ENCODE measurements around the gene MFN2. TPM values are rescaled to one million over a fixed set of nuclear protein-coding genes. Genes with fewer than 3 reads are reported as not detected.

The MFN2 gene
- total RNA-seq, 2 donors from 2014 or later: 20.1 to 20.8 TPM

- H3K4me3 ChIP-seq: no peak overlapping the region
- H3K9me3 ChIP-seq: no peaks in the 10 kb centered on the region
- ATAC-seq (no peak), DNase-seq (no peak)
- 85 to 90% methylated on average over 9 to 10 of the region's 10 CpGs for WGBS, 2 donors
- H3K27me3 ChIP-seq: no peaks in the 10 kb centered on the region
- TF ChIP-seq POLR2A (IDR thresholded peaks at IDR 0.05): no peak
- TF ChIP-seq CTCF (IDR thresholded peaks at IDR 0.05): no peak
- no peak overlapping the region for H3K27ac ChIP-seq
- peaks cover 0 to 22% of the 10 kb centered on the region in 2 donors for H3K36me3 ChIP-seq (replicated peaks in 1 of 2; ENCODE audit: insufficient read depth in 1 of 2, low read depth in 2 of 2)
- intact Hi-C loops (cut with DNase I): no loop called here
- no peaks in the 10 kb centered on the region for H3K4me1 ChIP-seq
These were observed 10.2 kb downstream of the MFN2 start for GRCh38 chr1:11990303-11991032.

GRCh38 chr1:11991969-11992676, 11.9 kb downstream of the MFN2 start:
- intact Hi-C loops (cut with DNase I): no loop called here
- Histone ChIP-seq H3K4me1 (no peaks in the 10 kb centered on the region), H3K27ac (no peak overlapping the region), H3K9me3 (no peaks in the 10 kb centered on the region), H3K36me3 (replicated peaks in 1 of 2; ENCODE audit: insufficient read depth in 1 of 2, low read depth in 2 of 2) (peaks cover under 1 to 31% of the 10 kb centered on the region in 2 donors), H3K4me3 (no peak overlapping the region), H3K27me3 (no peaks in the 10 kb centered on the region)
- DNase-seq: no peak
- no peak for ATAC-seq
- 79 to 80% methylated on average over 15 to 16 of the region's 16 CpGs for WGBS, 2 donors
- no peak for TF ChIP-seq CTCF (IDR thresholded peaks at IDR 0.05)

DNA sequence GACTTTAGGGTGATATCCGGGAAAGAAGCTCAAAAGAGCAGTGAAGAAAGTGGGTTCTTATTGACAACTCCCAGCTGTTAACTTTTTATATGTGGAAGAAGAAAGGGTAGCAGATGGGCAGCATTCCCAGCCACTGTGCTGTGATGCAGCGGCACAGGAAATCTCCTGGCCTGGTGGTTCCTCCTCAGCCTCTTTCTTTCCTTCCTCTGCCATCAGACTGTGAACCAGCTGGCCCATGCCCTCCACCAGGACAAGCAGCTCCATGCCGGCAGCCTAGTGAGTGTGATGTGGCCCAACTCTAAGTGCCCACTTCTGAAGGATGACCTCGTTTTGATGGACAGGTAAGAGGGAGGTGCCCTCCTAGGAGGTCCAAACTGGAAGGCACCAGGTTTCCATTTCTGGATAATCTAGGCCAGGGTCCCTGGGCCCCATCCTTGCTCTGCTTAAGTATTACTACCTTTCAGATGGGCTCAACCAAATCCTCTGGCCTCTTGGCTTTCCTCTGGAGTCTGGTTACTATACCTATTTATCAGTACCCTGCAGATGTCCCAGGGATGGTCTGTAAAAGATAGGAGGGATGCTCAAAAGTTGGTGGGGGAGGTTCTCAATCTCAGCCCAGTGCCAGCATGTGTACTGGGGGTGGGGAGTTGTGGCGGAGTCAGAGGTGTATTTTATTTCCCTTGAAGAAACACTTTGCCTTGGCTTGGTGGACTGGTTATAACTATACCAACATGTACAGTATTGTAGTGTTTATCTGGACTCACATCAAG, 17.0 kb downstream of the MFN2 start:
- DNase-seq (no peak), ATAC-seq (no peak)
- peaks cover 4 to 39% of the 10 kb centered on the region in 2 donors for H3K36me3 ChIP-seq (replicated peaks in 1 of 2; ENCODE audit: insufficient read depth in 1 of 2, low read depth in 2 of 2)
- H3K4me1 ChIP-seq: no peaks in the 10 kb centered on the region
- 82 to 83% methylated on average over 4 to 5 of the region's 5 CpGs for WGBS, 2 donors
- no peaks in the 10 kb centered on the region for H3K27me3 ChIP-seq
- TF ChIP-seq CTCF (IDR thresholded peaks at IDR 0.05) (no peak), POLR2A (IDR thresholded peaks at IDR 0.05) (no peak)
- intact Hi-C loops (cut with DNase I): no loop called here
- H3K4me3 ChIP-seq: no peak overlapping the region
- no peak overlapping the region for H3K27ac ChIP-seq
- H3K9me3 ChIP-seq: no peaks in the 10 kb centered on the region

DNA sequence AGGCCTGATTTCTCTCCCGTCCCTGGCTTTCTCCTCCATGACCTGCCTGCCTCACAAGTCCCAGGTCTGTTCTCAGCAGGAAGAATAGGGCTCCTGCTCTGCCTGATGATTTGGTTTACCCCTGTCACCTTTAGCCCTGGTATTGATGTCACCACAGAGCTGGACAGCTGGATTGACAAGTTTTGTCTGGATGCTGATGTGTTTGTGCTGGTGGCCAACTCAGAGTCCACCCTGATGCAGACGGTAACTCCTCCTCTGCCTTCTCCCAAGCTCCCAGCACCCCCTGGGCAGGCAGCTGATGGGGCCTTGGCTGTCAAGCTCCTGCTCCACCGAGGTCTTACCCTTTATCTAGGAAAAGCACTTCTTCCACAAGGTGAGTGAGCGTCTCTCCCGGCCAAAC, 18.4 kb downstream of the MFN2 start:
- H3K4me1 ChIP-seq: no peaks in the 10 kb centered on the region
- intact Hi-C loops (cut with DNase I): no loop called here
- H3K9me3 ChIP-seq: no peaks in the 10 kb centered on the region
- ATAC-seq (no peak), DNase-seq (no peak)
- no peak overlapping the region for H3K27ac ChIP-seq
- 80 to 92% methylated on average over 5 of the region's 5 CpGs for whole genome bisulfite sequencing, 2 donors
- H3K27me3 ChIP-seq: no peaks in the 10 kb centered on the region
- TF ChIP-seq CTCF (IDR thresholded peaks at IDR 0.05) (no peak), POLR2A (IDR thresholded peaks at IDR 0.05) (no peak)
- H3K36me3 ChIP-seq (replicated peaks in 1 of 2; ENCODE audit: insufficient read depth in 1 of 2, low read depth in 2 of 2): peaks cover 4 to 50% of the 10 kb centered on the region in 2 donors
- no peak overlapping the region for H3K4me3 ChIP-seq
